ENCODE results near the gene CBX2.

CBX2 gene

DNA sequence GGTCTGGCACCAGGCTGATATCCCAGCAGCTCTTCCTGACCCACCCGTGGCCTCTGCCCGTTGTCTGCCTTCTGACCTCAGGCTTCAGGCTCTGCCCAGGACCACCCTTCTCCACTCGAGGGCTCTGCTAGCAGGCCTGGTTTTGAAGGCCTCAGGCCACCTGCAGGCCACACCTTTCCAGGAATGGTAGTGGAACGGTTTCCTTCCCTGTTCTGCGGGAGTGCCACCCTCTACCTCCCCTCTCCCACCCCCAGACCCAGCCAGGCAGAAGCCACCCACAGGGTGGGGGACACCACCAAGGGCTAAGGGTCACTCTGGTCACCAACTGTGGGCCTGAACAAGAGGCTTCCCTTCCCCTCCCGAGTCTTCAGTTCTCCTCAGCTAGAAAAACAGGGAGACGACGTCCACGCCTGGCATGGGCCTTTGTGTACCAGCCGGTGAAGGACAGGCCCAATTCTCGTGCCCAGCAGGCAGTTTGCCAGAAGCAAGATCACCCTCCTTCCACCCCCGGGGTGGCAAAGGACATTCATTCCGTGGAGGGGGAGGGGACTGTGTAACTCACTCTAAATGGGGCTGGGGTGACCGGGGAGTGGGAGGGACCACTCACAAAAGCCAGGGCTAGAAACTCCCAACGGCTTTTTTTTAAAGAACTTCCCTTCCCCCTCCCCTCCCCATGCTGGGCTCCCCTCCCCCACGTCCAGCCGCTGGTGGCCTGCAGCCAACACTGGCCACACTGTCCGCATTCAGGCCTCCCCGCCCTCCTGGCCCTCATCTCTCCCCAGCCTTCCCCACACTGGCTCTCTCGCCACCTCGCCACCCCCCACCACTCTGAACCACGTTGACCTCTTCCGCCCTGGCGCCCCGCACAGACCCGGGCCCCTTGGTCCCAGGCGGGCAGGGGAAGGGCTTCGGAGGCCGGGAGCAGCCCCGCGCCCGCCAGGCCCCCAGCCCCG is 53.6 kb downstream of the CBX2 start:
- DNase-seq, result peak; percentile 64

DNA sequence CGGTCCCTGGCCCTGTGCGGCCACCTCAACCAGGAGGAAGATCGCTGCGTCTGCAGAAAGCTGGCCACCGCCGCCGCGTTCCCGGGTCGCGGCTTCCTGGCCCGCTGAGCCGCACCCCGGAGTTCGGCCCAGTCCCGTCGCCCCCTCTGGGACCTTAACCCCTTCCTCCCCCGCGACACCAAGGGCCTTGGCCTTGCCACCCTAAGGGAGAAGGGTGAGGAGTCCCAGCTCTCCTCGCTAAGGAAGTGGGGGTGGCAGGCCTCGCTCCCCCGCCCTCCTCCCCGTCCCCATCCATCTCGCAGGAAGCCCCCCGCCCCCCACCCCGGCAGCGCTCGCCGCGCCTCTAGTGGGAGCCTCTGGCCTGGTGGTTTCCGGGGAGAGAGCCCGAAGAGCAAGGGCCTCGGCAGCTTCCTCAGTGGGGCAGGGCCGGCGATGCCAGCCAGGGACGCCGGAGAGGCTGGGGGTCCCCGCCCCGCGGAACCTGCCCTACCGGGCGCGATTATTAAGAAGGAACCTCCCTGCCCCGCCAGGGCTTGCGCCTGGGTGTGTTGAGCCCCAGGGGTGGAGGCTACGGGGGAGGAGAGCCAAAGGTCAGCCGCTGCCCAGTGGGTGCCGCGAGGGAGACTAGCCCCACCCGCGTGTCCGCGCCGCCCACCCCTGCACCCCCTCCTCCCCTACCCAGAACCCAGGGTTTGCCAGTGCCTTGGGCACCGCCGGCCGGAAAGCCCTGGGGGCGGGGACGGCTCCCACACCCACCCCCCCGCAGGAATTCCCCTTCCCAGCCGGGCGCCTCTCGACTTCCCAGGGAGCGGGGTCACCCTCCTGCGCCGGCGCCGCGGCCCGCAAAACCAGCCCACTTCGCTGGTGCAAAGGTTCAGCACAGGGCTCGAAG is 54.5 kb downstream of the CBX2 start:
- no peak for DNase-seq

DNA sequence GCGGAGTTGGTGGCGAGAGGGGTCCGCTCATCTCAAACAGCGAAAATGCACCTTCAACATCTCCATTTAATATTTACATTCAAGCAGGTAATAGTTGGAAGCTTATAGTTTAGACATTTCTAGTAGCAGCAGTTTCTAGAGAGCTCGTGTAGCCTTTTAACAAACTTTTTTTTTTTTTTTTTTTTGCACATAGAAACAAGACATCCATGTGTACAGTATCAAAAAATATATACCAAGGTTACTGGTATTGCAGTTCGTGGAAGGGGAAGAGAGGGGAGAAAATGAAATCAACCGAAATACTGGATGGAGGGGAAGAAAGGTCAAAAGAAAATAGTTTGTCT is 55.1 kb downstream of the CBX2 start:
- no peak for DNase-seq

DNA sequence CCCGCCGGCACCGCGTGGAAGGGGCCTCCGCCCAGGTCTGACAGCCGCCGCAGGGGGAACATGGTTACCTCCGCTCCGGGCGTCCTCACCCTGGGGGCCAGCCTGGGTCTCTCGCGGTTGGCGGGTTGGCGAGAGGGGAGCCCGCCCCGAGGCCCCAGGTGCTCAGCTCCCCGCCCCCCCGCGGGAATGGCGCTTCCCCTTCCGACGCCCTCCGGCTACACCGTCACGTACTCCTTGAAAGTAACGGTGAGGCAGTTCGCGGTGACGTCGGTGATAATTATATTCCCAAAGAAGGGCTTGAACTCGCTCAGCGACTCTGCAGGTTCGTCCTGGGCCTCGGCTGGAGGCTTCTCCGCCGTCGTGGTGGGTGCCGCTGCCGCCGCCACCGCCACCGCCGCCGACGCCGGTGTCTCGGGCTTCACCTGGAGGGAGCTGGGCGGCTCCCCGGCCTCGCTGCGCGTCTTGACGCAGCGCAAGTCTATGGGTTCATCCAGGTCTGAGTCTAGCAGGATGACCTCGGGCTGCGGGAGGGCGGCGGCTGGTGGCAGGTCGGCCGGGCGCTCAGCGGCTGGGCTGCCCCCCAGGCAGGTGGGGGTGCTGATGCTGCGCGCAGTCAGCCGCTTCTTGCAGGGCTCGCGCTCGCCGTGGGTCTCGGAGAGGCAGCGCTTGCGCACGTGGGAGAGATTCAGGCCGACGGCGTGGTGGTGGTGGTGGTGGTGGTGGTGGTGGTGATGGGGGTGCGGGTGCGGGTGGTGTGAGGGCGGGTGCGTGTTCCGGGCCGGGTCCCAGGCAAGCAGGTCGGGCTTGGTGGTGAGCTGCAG is 56.0 kb downstream of the CBX2 start:
- no peak for DNase-seq

DNA sequence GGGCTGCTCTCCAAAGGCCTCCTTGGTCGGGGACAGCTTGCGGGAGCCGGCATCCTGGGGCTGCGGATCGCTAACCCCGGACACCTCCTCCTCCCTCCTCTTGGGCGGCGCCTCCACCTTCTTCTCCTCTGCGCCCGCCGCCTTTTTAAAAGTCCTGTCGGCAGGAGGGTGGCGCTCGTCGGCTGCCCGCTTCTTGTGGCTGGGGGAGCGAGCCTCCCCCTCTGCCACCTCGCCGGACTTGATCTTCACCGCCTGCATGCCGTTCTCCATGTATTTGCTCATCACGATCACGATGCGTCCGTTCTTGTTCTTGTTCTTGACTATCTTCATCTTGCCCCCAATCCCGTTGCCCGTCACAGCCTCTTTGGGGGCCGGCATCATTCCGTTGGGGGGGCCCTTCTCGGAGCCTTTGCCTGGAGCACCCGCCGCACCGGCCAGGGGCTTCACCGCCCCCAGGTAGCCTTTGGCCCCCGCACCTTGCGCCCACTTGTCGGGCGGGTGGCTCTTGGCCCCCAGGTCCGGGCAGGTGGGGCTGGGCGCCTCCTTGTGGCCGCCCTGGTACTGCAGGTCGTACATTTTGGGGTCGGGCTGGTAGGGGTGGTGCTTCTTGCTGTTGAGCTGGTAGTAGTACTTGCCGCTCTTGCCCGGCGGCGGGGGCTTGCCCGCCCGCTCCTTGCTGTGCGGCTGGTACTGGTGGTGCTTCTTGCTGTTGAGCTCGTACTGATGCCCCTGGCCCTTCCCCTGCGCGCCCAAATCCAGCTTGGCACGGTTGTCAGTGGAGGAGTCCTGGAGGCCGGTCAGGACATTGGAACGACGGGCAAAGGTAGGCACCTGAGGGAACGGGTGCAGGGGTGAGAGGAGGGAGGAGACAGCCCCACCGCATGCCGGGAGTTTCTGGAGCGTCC is 56.9 kb downstream of the CBX2 start:
- DNase-seq, result no peak

DNA sequence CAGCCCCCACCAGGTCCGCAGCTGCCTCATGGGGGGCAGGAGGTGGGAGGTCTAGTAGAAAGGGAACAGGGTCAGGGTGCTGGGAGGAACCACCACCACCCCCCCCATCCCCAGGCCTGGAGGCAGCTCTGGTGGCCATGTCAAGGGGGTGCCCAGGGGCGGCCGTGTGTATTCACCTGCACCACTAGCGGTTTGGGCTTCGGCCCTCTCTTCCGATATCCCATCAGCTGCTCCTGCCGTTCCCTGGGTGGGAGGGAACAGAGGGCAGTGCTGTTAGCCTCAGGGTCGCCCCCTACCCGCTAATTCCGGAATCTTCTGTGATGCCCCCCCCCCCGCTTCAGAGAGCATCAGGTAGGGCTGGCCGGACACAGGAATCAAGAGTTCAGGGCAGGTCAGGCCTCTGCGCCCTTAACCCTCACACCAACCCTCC is 57.5 kb downstream of the CBX2 start:
- DNase-seq, result no peak

DNA sequence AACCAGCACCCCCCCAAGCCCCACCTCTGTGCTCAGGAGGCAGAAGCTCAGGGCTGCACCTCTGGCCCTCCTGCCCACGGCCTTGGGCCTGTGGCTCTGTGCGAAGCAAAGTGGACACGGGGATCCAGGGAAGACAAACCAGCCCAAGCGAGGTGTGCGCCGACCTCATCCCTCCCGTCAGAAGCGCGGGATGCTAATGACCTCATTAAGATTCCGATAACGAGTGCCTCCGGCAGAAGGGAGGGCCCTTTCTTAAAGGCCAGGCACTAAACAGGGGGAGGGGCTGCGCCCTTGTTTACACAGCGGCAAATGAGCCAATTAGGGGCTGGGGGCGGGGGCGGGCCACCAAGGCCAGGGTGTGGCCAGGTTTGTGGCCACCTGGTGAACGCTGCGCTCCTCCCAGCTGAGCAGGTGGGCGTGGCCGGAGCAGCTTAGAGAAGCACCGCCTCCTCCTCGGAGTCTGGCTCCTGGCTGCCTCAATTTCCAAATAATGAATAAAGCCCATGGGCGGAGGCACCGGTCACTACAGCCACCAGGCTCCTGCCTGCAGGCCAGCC is 58.1 kb downstream of the CBX2 start:
- no peak for DNase-seq

DNA sequence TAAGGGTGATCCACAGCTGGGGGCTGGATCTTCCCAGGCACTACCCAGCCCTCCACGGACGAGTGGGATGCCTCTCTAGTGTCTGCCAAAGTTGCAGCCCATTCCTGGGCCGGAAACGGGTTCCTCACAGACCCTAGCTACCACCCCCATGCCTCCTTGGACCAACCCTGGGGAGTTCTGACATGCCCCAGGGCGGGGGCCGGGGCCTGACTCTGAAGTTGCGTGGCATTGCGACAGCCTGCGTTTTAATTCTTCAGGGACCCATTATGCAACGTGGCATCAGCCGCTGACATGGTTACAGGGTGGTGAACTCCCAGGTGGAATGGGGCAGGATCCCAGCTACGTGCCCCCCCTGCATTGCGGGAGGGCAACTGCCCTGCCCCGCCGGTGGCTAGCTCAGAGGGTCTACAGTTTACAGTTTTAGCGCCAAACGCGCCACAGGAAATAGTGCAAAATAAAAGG is 58.6 kb downstream of the CBX2 start:
- DNase-seq, result no peak

DNA sequence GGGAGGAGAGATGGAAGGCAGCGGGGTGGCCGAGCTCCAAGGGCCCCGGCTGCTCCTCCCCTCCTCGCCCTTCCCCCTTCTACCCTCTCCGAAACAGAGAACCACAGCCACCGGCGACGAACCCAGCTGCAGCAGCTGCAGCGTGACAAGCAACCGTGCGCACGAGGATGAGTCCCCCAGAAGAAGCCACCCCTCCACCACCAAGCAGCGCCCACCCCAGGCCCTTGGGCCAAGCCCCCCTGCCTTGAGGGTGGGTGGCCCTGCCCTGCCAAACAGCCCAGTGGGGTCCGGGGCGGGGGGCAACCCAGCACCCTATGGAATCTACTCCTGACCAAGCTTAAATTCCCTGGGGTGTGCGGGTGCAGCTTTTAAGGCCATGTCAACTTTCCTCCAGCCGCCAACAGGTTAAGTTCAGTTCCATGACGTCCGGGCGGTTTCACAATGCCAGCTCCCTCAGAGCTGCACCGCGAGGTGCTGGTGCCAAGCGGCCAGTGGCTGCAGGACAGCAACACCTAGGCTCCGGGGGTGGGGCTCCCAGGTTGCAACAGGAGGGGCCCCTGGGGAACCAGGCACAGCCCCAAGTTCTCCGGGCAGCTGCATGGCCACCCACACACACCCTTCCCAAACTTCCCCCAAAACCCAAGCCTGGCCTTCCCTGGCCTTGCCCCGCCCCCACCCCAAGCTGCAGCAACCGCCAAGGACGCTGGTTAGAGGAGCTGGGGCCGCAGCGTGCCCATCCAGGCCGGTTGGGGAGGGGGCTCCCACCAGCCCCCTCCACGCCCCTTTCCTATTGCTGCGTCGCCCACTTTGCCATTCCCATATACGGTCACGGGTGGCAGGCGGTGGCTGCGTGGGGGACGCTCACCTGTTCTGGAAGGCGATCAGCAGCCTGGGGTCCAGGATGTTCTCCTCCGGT is 59.3 kb downstream of the CBX2 start:
- no peak for DNase-seq

Measured in SHP77 treated with DMSO at 0.1 percent for 48 hours (cell line).